HUDEP-2 (cell line): ENCODE data around the gene CHCHD1.
"Not testable (repeated sequence)": the region's sequence is repeated elsewhere in the genome, so short reads cannot be mapped to it uniquely, and the experiment has no call there.

Experiments
- DNase-seq, 76 experiments: peaks; one replicate each; lab custom pipeline; 2025; ENCODE audit not compliant: unreplicated experiment in 76 of 76; lab: John Stamatoyannopoulos, UW

The CHCHD1 gene

GRCh38 chr10:73790886-73791625 is 9.2 kb downstream of the CHCHD1 start:
- no peak for DNase-seq

- DNase-seq, result no peak
Measured at GRCh38 chr10:73791871-73792400, 10.1 kb downstream of the CHCHD1 start.

- DNase-seq, result no peak
Measured at GRCh38 chr10:73793456-73793855, 11.6 kb downstream of the CHCHD1 start.

GRCh38 chr10:73795491-73795890 is 13.6 kb downstream of the CHCHD1 start:
- not testable (repeated sequence) for DNase-seq

- DNase-seq, result not testable (repeated sequence)
Measured at GRCh38 chr10:73796035-73796434, 14.2 kb downstream of the CHCHD1 start.

- no peak for DNase-seq
Measured at GRCh38 chr10:73796766-73797165, 14.9 kb downstream of the CHCHD1 start.

- no peak for DNase-seq
Measured at GRCh38 chr10:73797324-73798025, 15.6 kb downstream of the CHCHD1 start.

- no peak for DNase-seq
Measured at GRCh38 chr10:73798087-73798486, 16.2 kb downstream of the CHCHD1 start.

- no peak for DNase-seq
Measured at GRCh38 chr10:73798927-73799560, 17.2 kb downstream of the CHCHD1 start.

- DNase-seq, result no peak
Measured at GRCh38 chr10:73799899-73800559, 18.2 kb downstream of the CHCHD1 start.

- DNase-seq, result no peak
Measured at GRCh38 chr10:73800560-73801252, 18.9 kb downstream of the CHCHD1 start.

- DNase-seq, result no peak
Measured at GRCh38 chr10:73801253-73801590, 19.4 kb downstream of the CHCHD1 start.

- no peak for DNase-seq
Measured at GRCh38 chr10:73802276-73802991, 20.6 kb downstream of the CHCHD1 start.

- no peak for DNase-seq
Measured at GRCh38 chr10:73803680-73804286, 21.9 kb downstream of the CHCHD1 start.

- no peak for DNase-seq
Measured at GRCh38 chr10:73806176-73806950, 24.5 kb downstream of the CHCHD1 start.

- DNase-seq, result no peak
Measured at GRCh38 chr10:73807471-73807870, 25.6 kb downstream of the CHCHD1 start.

- no peak for DNase-seq
Measured at GRCh38 chr10:73808021-73808815, 26.4 kb downstream of the CHCHD1 start.
